GM21526 (cell line): Measurements from ENCODE around the gene RALGPS2.

Experiments used
- ATAC-seq: cut with Tn5 transposase; IDR thresholded peaks from one replicate; pipeline ENCODE4 v1.9.1; 2021; ENCODE audit warnings: moderate library complexity; ENCODE audit not compliant: unreplicated experiment, low FRiP score

RALGPS2 gene

GRCh38 chr1:178857126-178857525 is 132.1 kb downstream of the RALGPS2 start:
- ATAC-seq: no peak

- no peak for ATAC-seq
These were observed 137.4 kb downstream of the RALGPS2 start for GRCh38 chr1:178862416-178862815.

- ATAC-seq: no peak
These were observed 137.8 kb downstream of the RALGPS2 start for GRCh38 chr1:178862864-178863263.

- ATAC-seq: no peak
These were observed 139.3 kb downstream of the RALGPS2 start for GRCh38 chr1:178864326-178864725.

GRCh38 chr1:178867670-178868069 is 142.6 kb downstream of the RALGPS2 start:
- ATAC-seq: no peak

GRCh38 chr1:178868706-178869105 is 143.7 kb downstream of the RALGPS2 start:
- ATAC-seq: no peak

- ATAC-seq: no peak
These were observed 144.2 kb downstream of the RALGPS2 start for GRCh38 chr1:178869119-178869697.

GRCh38 chr1:178870221-178870620 is 145.2 kb downstream of the RALGPS2 start:
- no peak for ATAC-seq

GRCh38 chr1:178870944-178871343 is 145.9 kb downstream of the RALGPS2 start, which contains the start of gene ANGPTL1:
ANGPTL1 (minus strand) TSS chr1:178871077; CDS start chr1:178865776, 5,301 bp downstream.
- no peak for ATAC-seq

GRCh38 chr1:178871551-178872320 is 146.7 kb downstream of the RALGPS2 start:
- no peak for ATAC-seq

- no peak for ATAC-seq
These were observed 149.9 kb downstream of the RALGPS2 start for GRCh38 chr1:178874966-178875365.

- ATAC-seq: no peak
These were observed 150.9 kb downstream of the RALGPS2 start for GRCh38 chr1:178875936-178876335.

- ATAC-seq: no peak
These were observed 152.9 kb downstream of the RALGPS2 start for GRCh38 chr1:178877896-178878295.

- no peak for ATAC-seq
These were observed 156.9 kb downstream of the RALGPS2 start for GRCh38 chr1:178881950-178882349.

- no peak for ATAC-seq
These were observed 160.8 kb downstream of the RALGPS2 start for GRCh38 chr1:178885869-178886268.

GRCh38 chr1:178886551-178886950 is 161.5 kb downstream of the RALGPS2 start:
- no peak for ATAC-seq

GRCh38 chr1:178895928-178896327 is 170.9 kb downstream of the RALGPS2 start:
- no peak for ATAC-seq

GRCh38 chr1:178898401-178898800 is 173.4 kb downstream of the RALGPS2 start:
- ATAC-seq: no peak

- ATAC-seq: no peak
These were observed 174.4 kb downstream of the RALGPS2 start for GRCh38 chr1:178899402-178899801.

GRCh38 chr1:178901482-178902125 is 176.6 kb downstream of the RALGPS2 start:
- ATAC-seq: no peak

GRCh38 chr1:178908358-178908757 is 183.3 kb downstream of the RALGPS2 start:
- no peak for ATAC-seq

- no peak for ATAC-seq
These were observed 185.0 kb downstream of the RALGPS2 start for GRCh38 chr1:178910023-178910422.
